NCI-H187 (cell line): ENCODE measurements around the gene MECR.

Source experiments
- DNase-seq, 2 experiments: peaks; one replicate each; lab custom pipeline; 2025; lab: John Stamatoyannopoulos, UW

The MECR gene

DNA sequence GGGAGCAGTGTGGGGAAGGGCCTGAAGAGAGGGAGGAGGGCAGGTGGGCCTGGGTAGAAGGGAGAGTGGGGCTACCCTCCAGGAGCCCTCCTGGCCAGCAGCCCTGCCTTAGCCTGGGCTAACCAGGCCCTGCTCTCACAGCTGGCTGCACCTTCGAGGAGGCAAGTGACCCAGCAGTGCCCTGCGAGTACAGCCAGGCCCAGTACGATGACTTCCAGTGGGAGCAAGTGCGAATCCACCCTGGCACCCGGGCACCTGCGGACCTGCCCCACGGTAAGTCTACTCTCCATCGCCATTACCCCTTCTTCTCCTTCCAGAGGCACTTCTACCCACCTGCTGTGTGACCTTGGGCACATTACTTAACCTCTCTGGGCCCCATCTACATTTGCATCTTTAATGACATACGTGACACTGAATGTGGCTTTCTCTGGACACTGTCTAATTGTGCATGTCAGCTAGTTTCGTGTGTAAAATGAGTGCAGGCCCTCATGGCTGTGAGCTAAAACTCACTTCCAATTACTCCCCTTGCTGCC lies 24.5 kb upstream of the MECR start:
- no peak for DNase-seq

DNA sequence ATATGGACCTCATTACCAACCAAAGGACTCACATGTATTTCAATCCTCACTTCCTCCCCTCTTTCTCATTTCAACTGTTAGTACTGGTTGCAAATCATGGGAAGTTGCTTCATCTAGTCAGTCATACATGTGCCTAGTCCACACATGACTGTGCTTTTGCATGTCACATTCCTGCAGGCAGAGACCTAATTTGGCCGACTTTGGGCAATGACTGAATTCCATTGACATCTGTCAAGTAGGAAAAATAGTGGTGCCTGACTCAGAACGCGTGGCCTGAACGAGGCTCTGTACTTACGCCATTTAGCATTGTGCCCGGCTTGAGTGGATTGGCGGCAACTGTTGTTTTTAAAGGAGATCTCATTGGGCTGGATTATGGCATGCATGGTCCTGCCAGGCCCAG lies 23.6 kb upstream of the MECR start:
- no peak for DNase-seq

DNA sequence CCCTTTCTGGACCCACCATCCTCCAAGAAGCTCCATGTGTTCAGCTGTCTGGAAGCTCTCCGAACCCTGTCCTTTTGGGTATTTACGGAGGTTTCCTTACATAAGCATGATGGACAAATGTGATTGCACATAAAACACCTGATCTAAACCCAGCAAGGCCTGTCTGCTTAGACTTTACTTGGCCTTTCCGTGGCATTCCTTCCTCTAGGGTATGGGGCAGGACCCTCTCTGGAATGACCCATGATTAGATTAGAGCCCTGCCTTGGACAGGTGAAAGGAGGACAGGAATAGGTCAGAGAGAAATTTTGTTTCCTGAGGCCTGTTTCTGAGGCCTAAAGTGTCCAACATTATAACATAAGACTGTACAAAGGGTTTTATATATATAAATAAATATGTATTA lies 22.4 kb upstream of the MECR start:
- DNase-seq = no peak

DNA sequence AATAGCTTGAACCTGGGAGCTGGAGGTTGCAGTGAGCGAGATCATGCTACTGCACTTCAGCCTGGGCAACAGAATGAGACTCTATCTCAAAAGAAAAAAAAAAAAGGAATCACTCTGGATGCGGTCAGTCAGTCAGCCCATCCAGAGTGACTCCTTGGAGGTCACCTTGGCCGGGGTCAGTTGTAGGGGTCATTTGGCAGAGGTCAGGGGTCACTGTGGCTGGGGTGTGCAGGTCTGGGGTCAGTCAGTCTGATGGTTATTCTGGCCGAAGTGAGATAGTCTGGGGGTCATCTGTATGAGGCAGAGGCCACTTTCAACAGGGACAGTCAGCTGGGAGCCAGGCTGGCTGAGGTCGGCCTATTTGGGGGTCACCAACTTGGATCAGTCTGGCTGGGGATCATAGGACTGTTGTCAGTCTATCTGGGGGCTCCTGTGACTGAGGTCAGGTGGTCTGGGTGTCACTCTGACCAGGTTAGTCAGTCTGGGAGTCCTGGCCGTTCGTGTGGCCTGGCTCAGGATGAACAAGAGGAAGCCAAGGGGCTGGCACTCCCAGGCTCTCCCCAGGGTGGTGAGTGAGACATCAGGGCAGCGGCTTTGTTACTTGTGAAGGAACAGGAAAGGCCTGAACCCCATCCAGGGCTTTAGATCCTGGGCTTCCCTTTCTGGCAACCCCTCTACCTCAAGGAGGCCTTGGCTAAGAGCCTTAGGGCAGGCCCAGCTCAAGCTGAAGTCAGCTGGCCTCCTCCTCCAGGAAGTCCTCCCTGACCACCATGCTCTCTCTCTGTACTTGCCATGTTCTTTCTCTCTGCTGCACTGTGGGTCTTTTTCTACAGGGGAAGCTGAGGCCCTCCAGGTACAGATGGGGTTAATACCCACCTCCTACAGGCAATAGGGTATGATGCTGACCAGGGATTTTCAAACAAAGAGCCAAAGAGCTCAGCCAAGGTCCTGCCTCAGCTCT lies 20.7 kb upstream of the MECR start:
- no peak for DNase-seq

DNA sequence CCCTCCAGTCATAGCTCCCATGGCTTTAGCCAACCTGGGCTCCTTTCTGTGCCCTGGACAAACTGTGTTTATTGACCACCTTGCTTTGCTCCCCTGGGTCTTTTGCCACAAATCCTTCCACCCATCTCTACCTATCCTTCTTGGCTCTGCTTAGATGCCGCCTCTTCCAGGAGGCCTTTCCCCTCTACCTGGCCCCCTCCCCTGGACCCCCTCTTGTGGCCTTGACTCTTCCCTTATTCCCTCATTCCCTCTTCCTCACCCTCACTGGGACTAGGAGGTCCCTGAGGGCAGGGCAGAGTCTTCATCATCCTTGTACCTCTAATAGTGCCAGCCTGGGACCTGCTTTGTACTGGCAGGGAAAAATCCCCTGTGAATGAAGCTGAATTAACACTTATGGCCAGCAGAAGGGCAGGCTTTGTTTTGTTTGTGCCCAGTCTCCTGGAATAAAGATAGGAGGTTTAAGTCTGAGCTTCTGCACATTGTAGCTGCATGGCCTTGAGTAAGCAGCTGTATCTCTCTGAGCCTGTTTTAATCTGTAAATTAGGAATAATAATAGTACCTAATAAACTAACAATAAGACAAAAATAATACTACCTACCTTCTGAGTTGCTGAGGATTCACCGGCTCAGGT lies 19.3 kb upstream of the MECR start:
- DNase-seq = no peak

DNA sequence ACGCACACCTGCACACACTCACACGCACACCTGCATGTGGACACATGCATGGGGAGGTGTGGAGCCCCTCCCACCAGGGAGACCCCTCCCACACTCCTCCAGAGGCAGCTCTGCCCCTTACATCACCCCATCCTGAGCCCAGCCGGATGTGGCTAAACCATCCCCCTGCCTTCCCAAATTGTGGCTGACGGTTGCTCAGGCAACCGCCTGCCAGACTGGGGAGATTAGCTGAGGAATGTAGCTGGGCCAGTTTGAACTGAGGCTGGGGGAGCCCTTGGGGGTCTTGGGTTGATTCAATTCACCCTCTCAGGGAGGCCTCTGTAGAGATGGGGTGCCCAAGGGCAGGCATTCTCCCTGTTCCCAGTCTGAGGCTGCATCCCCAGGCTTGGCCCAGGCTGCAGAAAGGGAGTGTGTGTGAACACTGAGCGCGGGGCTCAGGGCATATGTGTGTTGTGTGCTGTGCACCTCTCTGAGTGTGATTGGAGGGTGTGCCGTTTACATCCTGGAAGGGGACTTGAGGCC lies 18.5 kb upstream of the MECR start:
- no peak for DNase-seq

DNA sequence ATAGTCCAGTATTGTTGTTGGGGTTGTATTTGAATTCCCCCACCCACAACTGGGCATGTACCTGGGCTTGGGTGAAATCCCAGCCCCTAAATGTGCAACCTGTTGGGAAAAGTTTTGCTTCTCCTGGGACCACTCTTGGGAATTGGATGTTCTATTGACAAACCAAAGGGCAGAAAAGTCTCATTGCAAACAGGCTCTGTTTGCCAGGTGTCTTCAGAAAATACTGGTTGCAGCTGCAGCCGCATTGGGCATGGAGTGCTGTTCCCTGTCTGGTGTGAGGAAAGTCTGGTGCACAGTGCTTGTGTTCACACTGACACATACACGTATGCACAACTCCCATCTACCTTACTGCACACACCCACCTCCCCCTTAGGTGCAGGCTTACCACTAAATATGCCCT lies 17.7 kb upstream of the MECR start:
- DNase-seq = no peak

DNA sequence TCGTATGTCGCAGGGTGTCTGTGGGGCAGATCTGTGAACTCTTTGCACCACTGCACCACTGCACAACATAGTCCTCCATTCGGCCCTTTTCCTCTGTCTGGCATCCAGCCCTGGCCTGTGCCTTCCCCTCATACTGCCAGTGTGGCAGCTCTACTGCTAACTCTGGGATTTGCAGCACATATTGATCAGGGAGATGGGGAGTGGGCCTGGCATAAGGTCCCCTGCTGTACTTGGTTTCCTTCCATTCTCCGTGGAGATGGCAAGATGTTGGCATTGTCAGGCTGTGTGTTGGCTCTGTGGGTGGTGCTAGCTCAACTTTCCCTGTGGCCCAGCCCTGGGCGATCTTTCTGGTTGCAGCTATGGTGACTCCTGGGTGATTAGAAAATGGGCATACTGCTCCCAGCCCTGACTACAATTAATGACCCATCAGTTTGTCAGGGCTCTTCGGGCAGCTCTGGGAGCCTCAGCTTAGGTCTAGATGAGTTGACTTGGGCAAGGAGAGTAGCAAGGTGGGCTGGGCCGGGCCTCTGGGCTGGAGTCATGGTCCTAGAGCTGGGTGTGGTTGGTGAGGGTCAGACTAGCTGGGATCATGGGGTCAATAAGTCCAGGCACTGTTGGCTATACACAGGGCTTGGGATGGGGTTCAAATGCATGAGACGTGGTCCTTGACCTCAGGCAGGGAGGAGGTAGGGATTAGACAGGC lies 17.0 kb upstream of the MECR start:
- DNase-seq = no peak

DNA sequence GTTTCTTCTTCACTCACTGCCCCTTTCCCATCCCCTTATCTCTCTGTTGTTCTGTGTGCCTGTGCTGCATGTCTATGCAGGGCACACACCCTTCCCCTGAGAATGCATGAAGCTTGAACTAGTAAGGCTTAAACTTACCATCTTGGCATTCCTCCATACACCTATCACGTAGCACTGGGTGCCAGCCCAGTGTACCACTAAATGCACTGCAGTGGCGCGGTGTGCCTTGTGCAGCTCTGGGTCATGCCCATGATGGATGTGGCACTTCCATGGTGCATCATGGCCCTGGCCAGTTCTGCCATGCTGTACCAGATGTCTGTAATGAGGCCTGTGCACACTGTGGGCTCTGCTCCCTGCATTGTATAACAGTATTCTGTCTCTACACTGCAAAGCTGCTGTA lies 16.3 kb upstream of the MECR start:
- DNase-seq = no peak

DNA sequence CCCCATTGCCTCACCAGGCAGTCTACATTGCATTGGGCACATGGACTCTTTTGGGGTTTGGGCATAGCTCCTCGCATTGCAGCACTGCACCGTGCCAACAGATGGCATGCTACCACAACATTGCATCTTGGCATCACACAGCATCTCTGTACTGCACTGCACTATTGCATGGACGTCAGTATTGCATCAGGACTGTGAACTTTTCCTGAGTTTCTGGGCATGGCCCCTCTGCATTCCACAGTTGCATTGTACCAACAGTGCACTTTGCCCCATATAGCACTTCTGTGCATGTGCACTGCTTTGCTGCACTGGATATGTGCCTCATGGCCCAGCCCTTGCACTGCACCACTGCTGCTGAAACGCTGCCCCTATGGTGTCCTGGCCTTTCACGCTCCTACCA lies 15.1 kb upstream of the MECR start:
- no peak for DNase-seq

DNA sequence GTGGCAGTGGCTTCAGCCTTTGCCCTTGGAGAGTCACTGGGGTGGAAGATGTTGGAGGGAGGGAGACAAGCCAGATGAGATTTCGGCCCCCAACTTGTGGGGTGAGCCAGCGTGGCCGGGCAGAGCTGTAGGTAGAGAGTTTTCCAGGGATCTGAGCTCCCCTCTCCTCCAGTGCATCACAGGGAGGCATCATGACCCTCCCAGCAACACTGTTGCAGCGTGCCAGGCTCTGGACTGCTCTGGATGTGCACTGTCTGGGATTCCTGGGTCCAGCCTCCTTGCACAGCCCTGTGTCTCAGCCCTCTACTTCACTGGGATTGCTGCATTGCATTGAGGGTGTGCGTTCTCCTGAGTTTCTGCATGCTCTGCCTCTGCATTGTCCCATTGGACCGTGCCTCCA lies 14.5 kb upstream of the MECR start:
- DNase-seq = no peak

DNA sequence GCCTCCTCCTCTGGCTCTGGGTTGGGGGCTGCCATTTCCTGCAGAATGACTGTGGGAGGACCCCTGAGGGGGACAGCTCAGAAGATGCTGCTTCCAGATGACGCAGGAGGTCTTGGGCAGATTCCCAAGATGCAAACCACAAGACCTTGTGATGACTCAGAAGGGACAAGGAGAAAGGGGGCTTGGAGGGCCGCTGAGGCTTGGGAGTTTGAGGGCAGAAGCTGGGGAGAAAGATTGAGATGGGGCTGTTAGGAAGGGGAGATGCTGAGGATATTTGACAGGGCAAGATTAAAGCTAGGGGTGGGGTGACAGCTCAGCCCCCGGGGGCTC lies 13.1 kb upstream of the MECR start:
- DNase-seq = no peak

DNA sequence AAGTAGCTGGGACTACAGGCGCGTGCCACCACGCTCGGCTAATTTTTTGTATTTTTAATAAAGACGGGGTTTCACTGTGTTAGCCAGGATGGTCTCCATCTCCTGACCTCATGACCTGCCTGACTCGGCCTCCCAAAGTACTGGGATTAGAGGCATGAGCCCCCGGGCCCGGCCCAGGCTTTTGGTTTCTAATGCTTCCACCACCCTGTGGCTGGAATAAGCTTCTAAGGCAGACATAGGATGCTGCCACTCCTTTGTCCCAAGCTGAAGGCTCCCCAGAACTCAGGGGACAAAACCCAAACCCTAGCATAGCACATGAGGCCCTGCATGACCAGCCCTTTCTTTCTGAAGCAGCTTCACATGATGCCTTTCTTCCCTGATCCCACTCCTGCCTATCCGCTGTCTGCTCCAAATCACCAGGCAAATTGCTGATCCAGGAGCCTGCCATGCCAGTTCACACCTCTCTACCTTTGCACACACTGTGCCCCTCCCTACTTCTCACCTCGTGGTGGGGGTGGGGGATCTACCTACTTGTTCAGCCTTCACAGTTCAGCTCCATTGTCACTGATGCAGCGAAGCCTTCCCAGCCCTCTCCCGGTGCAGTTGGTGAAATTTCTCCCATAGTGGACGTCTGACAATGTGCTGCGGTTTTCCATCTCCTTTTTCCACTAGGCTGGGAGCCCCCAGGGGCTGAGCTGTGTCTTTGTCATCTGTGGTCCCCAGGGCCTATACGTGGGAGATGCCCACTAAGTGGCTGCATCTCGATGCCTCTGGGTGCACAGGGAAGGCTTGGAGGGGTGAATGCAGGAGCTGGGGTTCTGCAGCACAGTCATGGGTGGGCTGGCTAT lies 12.5 kb upstream of the MECR start:
- no peak for DNase-seq

DNA sequence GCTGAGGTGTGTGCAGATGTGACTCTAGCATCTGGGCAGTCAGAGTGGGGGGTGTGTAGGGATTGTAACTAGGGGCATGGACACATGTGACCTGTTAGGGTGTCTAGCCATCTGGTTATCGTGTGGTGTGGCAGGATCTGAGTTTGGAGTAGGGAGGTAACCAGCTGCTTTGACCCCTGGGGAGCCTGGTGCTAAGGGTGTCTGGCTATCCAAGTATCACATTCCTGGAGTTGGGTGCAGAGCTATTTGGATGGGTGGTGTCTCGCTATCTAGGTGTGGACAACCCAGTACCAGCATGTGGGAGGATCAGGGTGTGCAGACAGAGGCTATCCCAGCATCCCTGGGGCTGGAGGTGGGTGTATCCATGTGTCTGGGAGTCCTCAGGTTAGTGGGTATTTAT lies 10.3 kb upstream of the MECR start:
- DNase-seq = no peak

DNA sequence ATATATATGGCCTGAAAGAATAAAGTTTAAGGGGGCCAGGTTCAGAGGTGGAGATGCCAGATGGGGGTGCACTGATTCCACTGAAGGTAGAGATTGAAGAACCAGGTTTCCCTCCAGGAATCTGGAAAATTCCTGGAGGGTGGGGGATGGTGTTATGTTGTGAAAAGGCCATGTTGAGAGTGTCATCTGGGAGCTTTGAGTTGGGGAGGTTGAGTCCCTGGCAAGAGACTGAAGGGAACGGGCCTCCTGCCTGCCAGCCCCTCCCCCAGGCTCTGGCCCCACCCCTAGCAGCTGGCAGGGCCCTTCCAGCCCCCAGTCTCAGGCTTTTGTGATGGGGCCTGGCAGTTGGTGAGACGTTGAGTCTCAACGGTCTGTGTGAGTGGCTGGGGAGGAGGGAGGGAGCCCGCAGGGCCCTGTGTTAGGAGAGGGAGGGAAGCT lies 9.7 kb upstream of the MECR start:
- no peak for DNase-seq

DNA sequence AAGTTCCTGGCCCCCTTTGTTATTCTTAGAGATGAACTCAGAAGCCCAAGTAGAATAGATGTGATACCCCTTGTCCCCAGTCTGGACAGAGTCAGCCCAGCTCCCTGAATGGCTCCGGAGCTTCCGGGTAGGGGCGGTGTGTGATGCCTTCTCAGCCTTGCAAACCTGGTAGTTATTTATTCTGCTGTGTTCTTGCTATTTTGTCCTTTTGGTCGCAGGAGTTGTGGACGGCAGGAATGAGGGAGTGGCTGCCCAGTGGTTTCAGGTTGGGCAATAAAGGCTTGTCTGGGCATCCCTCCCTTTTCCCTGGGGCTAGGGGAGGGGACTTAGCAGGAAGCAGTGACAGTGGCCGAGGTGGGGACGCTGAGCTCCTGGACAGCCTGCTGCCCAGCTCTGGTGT lies 8.4 kb upstream of the MECR start:
- no peak for DNase-seq

DNA sequence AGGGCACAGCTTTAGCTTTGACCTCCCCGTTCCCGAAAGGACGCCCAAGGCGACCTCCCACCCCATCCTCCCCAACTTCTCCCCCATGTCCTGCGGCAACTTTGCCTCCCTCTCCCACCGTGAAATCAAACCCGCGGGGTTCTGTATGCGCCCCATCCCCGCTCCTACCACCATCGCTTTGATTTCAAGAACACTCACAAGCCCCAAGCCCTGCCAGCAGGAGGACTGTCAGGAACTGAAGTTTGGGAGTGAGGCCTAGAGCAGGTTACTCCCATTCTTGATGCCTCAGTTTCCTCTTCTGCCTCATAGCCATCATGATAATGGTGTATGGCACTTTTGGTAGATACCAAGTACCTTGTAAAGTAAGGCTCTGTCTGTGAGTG lies 7.9 kb upstream of the MECR start:
- DNase-seq = no peak

DNA sequence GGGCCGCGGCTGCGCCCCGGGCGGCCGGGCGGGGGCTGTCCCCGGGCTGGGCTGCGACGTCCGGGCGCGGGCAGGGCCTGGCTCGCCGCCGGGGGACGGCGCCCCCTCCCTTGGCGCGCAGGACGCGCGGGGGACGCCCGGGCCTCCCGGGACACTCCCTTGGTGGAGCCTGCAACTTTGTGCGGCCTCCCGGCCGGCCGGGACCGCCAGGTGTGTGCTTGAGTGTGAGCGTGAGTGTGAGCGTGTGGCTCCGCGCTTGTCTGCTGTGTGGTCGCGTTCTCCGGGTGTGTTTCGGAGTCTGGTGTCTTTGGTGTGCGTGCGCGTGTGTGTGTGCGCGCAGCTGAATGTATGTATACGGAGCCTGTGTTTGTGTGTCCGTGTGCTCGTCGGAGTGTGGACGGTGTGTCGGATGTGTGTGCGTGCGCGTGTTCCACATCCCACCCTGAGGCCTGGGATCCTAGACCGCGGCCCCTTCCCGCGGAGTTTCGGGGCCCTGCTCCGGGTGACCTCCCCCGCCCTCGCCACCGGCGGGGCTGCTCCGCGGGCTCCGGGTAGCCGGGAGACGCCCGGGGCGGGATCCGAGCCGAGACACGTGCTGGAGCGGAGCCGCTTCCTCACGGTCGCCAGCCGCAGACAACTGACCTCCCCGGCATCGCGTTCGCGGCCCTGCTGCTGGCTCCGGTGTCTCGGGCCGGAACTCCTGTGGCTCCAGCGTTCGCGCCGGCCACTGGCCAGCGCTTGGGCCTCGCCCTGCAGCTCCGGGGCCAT lies 7.3 kb upstream of the MECR start:
- no peak for DNase-seq

DNA sequence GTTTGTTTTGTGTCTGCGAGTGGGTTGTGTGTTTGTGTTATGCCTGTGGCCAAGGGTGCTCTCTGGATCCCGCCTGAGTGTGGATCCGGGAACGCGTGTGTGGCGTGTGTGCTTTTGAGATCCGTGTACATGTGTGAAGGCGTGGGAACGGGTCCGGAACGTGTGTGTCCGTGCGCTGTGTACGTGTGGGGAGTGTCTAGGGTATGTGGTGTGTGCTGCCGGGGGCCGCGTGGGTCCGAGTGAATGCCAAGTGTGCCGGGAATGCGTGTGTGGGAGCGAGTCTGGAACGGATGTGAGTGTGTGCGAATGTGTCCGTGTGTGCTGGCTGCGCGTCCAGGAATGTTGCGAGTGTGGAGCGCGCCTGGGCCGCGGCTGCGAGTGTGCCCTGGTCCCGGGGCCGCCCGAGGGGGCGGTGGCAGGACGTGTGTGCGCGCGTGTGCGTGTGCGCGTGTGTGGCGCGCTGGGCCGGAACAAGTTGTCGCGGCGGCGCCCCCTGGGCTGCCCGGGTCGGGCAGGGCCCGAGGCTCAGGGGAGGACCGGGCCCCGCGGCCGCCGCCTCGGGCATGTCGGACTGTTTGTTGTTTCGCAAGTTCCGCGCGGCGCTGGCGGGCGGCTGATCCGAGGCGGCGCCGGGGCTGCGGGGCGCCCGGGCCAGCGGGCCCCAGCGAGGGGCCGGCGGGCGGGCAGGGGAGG lies 6.5 kb upstream of the MECR start:
- no peak for DNase-seq

DNA sequence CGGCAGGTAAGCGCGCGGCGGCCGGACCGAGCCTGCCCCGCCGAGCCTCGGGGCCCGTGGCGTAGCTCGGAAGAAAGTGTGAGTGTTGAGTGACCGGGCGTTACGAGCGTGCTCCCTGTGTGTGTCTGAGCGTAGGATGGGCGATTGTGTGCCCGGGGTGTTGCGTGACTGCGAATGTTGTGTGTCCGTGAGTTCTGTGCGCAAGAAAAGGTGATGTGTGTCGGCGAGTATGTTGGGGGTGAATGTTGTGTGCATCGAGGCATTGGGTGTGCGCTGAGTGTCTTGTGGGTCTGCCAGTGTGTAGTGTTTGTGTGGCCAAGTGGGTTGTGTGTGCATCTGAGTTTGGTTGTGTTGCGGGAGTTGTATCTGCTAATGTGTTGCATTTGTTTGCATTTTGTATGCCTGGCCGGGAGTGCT lies 6.0 kb upstream of the MECR start:
- no peak for DNase-seq
